ENCODE data around the gene CLASP2.

- TF ChIP-seq POLR2A (IDR thresholded peaks at IDR 0.05; ENCODE audit: low read depth) (no peak), CTCF (IDR thresholded peaks at IDR 0.05) (no peak), POLR2AphosphoS5 (IDR thresholded peaks at IDR 0.05) (no peak)
These were observed 55.0 kb downstream of the CLASP2 start for GRCh38 chr3:33663042-33663441.

Data from esophagus muscularis mucosa (tissue), 3 donors.